Astrocyte (in vitro differentiated cells and primary cell): ENCODE measurements around the gene LIPT2.

Experiments used
- EZH2 ChIP-seq: IDR thresholded peaks from 2 replicates; pipeline ENCODE4 v1.6.1; 2012; ENCODE audit warnings: mild to moderate bottlenecking, low read length, inconsistent platforms; ENCODE audit not compliant: insufficient read depth
- TF ChIP-seq, protein P1 (sequence below): IDR thresholded peaks from 2 replicates; pipeline ENCODE4 v1.5.1; 2011; ENCODE audit warnings: low read depth, mild to moderate bottlenecking, inconsistent platforms, low read length, moderate library complexity; ENCODE audit not compliant: insufficient read depth

DNA sequence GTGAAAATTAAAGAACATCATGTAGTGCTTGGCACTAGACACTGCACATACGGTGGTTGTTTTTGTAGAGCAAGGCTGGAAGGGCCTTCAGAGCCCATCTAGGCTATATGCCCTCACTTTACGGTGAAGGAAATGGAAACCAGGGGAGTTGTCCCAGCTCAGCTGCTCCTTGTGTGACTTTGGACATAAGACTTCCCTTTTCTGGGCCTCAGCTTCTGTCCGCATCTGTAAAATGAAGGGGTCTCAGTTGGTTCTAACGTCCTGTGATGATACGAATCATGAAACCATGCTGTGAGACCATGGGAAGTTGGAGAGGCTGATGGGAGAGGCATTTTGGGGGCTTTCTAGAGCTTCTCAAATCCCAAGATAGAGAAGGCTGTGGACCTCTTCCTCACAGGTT, 30.9 kb downstream of the LIPT2 start:
- TF ChIP-seq EZH2: no peak
- TF ChIP-seq, protein P1, sequence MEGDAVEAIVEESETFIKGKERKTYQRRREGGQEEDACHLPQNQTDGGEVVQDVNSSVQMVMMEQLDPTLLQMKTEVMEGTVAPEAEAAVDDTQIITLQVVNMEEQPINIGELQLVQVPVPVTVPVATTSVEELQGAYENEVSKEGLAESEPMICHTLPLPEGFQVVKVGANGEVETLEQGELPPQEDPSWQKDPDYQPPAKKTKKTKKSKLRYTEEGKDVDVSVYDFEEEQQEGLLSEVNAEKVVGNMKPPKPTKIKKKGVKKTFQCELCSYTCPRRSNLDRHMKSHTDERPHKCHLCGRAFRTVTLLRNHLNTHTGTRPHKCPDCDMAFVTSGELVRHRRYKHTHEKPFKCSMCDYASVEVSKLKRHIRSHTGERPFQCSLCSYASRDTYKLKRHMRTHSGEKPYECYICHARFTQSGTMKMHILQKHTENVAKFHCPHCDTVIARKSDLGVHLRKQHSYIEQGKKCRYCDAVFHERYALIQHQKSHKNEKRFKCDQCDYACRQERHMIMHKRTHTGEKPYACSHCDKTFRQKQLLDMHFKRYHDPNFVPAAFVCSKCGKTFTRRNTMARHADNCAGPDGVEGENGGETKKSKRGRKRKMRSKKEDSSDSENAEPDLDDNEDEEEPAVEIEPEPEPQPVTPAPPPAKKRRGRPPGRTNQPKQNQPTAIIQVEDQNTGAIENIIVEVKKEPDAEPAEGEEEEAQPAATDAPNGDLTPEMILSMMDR: no peak
